Activated CD4-positive, alpha-beta T cell treated with anti-CD3 and anti-CD28 coated beads, Interleukin-2, amount 50 U/mL, for 24 hours (primary cell): ENCODE results near the gene OR5K4.
"Not testable (repeated sequence)": the region's sequence is repeated elsewhere in the genome, so short reads cannot be mapped to it uniquely, and the experiment has no call there.

Experiments used
- DNase-seq, 2 donors: peaks; one replicate each; pipeline ENCODE4 v3.0.0-alpha.2; 2020; ENCODE audit warnings: low read depth in 1 of 2, low spot score in 1 of 2

Gene OR5K4

GRCh38 chr3:98367464-98368246 is 14.0 kb downstream of the OR5K4 start:
- DNase-seq: no peak

- no peak for DNase-seq
Observed at GRCh38 chr3:98371186-98371585, 17.5 kb downstream of the OR5K4 start.

- DNase-seq: no peak
Observed at GRCh38 chr3:98371853-98372252, 18.2 kb downstream of the OR5K4 start.

GRCh38 chr3:98372445-98372844 is 18.8 kb downstream of the OR5K4 start:
- DNase-seq: no peak

- DNase-seq: no peak
Observed at GRCh38 chr3:98376631-98377030, 23.0 kb downstream of the OR5K4 start.

- DNase-seq: no peak
Observed at GRCh38 chr3:98388147-98388546, 34.5 kb downstream of the OR5K4 start.

- DNase-seq: no peak
Observed at GRCh38 chr3:98390366-98390765, 36.7 kb downstream of the OR5K4 start, which contains the start of gene OR5K3. OR5K3 (plus strand) TSS chr3:98390666; CDS start chr3:98390666, 0 bp downstream.

- DNase-seq: no peak
Observed at GRCh38 chr3:98395101-98395500, 41.4 kb downstream of the OR5K4 start.

GRCh38 chr3:98396482-98396881 is 42.8 kb downstream of the OR5K4 start:
- DNase-seq: not testable (repeated sequence)

- DNase-seq: no peak
Observed at GRCh38 chr3:98398513-98398912, 44.9 kb downstream of the OR5K4 start.

GRCh38 chr3:98402507-98402906 is 48.9 kb downstream of the OR5K4 start:
- no peak for DNase-seq

GRCh38 chr3:98404010-98404409 is 50.4 kb downstream of the OR5K4 start:
- no peak for DNase-seq
